ENCODE data around the gene TTC29. TPM values are rescaled to one million over a fixed set of nuclear protein-coding genes. Genes with fewer than 3 reads are reported as not detected.
A peak's percentile ranks its signal among the peaks of the same experiment; 100 is the strongest.

TTC29 gene
- 0.72 TPM for total RNA-seq

GRCh38 chr4:146945556-146946374, at the start of gene TTC29:
Gene TTC29 (minus strand): TSS chr4:146945864. CDS start chr4:146939895, 5,969 bp downstream.
- DNase-seq: peak; percentile 96

- no peak for DNase-seq
Observed at GRCh38 chr4:146981651-146982050, 36.0 kb upstream of the TTC29 start.

- DNase-seq: no peak
Observed at GRCh38 chr4:146978641-146979040, 33.0 kb upstream of the TTC29 start.

DNA sequence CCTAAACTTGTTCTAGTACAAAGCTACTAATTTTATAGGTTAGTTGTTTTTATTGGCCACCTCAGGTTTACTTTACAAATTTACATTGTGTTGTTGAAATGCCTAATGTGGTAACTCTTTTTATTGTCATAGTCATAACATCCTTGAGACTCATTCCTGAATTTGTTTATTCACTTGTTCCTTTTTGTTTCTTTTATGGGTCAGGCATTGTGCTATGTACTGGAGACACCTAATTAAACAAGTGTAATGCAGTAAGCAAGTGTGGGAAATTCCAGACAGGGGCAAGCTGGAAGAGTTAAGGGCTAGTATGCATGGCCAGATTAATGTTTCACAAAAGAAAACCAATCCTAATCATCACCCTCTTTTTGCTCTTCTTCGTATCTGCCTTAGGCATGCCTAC, 30.5 kb upstream of the TTC29 start:
- DNase-seq: no peak

- DNase-seq: no peak
Observed at GRCh38 chr4:146975527-146975926, 29.9 kb upstream of the TTC29 start.

GRCh38 chr4:146975036-146975435, 29.4 kb upstream of the TTC29 start:
- DNase-seq: no peak

DNA sequence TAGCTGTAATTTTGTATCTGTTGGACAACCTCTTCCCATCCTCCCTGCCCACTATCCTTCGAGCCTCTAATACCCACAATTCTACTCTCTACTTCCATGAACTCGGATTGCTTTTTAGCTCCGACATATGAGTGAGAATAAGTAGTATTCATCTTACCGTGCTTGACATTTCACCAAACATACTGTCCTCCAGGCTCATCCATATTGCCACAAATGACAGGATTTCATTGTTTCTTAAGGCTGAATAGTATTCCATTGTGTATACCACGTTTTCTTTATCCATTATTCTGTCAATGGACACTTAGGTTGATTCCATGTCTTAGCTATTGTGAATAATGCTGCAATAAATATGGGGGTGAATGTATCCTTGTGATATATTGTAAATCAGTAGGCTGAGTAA, 26.4 kb upstream of the TTC29 start:
- no peak for DNase-seq

DNA sequence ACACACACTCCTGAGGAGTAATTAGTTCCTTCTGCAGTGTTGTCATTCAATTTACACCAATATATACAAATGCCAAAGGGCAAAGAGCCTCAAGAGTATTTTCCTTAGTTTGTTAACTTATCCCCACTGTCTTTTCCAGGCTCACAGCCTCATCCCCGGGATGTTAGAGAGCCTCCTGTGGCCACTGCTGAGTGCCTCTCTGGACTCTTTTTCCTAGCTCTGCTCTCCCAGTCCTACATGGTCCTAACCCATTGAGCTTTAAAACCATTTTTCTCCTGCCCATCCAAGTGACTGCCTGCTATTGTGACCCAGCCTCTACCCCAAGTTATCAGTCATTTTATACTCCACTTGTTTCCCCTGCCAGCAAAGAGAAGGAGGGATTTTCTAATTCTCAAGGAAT, 23.5 kb upstream of the TTC29 start:
- no peak for DNase-seq

GRCh38 chr4:146960634-146961033, 15.0 kb upstream of the TTC29 start:
- DNase-seq: no peak

DNA sequence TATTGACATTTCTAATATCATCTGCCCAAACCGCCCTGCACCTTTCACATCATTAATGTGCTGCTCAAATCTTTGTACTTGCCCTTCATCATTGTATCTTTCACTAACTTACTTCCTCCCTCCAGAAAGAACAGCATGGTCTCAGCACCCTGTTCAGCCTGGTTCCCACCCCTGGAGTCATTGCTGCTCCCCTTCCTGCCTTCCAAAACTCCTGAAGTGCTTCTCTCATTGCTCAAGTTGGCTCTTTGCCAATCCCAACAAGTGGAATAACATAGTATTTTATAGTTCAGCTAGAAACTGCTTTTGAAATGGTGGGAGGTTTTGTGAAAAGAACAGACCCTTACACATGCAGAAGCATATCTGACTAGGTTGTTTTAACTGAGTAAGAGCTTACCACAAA, 14.0 kb upstream of the TTC29 start:
- DNase-seq: peak; percentile 24

DNA sequence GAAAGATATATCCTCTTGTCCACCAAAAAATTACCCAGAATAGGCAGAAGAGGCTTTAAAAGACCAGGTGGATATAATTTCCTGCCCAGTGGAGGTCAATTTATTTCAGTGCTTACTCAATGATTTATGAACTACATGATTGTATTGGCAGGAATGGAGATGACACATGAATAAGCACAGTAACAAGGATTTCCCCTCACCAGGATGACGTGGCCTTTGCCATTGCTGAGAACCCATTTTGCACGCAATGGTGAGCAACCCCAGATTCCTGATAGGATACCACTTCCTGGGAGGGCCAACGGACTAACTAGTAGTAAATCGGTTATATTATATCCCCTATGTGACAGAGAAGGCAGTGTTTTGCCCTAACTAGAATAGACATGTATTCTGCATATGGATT, 11.6 kb upstream of the TTC29 start:
- no peak for DNase-seq

GRCh38 chr4:146952896-146953295, 7.2 kb upstream of the TTC29 start:
- no peak for DNase-seq

DNA sequence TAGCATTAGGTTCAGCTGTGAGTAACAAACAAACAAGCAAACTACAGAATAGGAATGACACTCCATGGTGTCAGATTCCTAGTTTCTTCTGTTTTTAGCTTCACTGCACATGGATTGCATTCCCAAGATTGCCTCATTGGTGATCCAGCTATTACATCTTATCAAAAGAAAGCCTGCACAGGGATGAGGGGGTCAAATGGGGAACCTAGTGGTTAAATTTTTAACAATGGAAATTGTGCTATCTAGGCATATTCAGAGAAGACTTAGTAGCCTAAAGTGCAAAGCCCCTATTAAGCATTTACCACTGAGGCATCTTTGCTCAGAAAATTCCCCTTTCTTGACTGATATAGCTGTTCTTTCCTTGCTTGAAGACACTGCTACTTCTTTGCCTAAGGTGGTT, 3.9 kb upstream of the TTC29 start:
- DNase-seq: no peak

DNA sequence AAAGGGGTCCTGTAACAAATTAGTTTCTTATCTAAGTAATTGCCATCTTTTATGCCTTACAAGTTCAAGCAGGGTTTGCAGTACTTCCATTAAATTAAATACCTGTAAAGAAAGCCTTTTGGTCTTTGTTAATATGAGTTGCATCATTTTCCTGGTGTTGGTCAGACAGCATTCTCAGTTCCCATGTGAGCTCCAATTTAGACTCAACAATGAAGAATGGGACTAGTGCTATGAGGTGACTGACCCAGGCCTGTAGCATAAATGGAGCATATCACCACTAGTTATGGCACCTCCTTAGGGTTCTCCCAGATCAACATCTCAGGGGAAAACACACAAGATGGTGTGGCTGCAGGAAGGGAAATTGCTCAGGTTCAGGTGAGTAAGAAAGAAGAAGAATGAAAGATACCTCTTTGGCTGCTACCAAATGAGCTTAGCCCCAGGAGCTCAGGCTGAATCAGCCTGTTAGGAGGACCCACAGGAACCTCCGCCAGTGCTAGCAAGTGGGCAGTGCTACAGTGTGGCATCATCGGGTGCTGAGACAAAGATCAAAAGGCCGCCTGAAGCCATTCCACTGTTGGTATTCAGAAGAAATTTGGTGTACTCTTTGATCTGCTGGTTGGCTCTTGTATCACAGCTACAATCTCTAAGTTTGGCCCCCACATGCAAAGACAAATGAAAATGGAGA, 1.8 kb downstream of the TTC29 start:
- DNase-seq: no peak

DNA sequence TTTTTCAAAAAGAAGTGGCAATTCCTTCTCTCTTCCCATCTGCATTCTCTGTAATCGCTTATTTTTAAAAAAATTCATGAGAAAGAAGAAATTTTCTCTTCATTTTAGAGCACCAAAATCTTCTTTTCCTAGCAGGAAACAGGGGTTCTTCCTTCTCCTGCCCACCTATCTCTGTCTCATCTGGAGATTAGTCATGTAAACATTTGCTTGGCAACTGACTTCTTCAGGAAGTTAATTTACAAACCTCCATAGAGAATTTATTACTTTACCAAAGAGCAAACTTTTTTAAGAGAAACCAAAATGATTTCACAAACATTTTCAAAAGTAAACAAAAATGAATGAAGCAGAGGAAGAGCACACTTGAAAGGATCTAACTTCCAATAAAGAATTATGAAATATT, 13.5 kb downstream of the TTC29 start:
- no peak for DNase-seq

DNA sequence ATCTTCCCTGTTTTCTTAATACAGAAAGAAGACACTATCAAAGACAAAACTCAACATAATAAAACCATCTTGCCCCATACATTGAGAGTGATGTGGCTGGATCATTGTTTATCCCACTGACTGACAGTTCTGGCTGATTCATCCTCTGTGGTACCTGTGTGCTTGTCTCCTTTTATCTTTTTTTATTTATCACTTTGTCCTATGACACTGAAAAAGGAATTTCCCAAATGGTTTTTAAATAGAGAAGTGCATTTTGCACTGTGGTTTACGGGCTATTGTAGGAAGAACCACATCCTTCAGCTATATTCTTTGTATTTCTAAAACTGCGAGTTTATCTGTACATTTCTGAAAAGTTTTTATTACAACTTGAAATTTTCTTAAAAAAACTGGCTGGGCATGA, 15.0 kb downstream of the TTC29 start:
- DNase-seq: no peak

- DNase-seq: no peak
Observed at GRCh38 chr4:146927695-146928094, 18.0 kb downstream of the TTC29 start.

DNA sequence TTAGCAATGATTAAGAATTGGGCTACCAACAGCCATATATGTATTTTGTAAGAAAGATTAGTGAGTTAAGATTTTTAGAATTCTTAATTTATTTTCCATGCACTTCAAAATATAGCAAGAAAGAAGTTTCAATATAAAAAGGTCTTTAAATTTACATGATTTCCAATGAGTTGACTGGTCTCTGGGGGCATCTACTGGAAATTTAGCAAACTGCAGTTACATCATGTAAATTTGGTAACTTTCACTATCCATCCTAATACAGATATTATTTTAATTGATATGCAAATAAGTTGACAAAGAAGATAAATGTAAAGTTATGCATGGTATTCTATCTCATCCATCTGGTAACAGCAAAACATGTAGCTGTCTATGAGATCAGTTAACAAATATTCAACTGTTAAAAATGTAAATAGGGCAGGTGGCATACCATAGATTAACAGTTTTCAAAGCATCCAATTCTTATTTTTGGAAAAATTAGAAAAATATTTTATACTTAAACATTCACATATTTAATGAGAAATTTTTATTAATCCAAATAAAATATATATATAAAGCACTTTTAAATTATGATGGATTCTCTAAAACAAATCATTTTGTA, 29.1 kb downstream of the TTC29 start:
- peak; percentile 64 for DNase-seq

DNA sequence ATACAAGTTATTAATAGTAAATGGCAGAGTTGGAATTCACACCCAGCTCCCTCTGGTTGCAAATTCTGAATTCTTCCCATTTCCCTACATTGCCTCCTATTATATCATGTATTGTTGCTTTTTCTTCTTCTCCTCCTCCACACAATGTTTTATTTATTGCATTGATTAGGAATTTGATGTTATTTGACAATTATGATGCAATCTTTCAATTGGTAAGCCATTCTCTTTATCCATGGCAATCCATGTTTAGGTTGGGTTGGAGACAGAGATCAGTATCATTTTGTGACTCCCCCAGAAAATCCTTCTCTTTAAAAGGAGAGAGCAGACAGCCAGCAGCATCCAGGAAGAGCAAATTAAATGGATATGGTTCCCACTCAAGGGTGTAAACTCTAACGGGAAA, 30.5 kb downstream of the TTC29 start:
- no peak for DNase-seq

DNA sequence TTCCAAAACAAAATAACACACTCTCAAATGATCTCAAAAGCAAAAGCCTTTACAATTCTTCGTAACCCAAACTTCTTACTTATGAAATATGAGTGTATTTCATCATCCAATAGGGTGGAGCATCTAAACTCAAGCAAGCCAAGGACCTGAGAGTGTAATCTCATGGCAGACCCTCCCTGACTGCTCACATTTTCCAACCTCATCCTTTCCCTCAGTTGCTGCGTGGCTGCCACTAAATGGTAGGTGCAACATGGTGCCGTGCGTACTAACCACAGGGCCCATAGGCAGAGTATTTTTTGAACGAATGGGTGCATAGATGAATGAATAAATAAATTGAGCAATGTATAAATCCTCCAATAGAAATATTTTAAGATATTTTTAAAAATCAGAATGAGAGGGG, 45.4 kb downstream of the TTC29 start:
- no peak for DNase-seq

DNA sequence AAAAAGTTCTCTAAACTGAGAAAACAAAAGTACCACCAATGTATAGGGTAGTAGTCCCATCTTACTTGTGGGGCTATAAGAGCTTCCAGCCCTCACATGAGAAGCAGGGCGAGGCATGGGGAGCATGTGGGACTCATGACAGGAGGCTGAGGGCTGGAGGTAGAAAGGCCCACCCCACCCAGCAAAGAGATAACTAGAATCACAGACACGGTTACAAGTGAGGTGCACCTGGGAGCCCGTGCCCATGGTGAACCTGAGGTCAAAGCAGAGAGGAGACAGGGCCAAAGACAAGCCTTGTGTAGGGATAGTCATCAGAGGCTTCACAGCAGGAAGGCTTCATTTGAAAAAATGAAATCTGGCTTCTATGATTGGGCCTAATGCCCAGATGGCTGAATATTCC, 55.4 kb downstream of the TTC29 start:
- DNase-seq: no peak

DNA sequence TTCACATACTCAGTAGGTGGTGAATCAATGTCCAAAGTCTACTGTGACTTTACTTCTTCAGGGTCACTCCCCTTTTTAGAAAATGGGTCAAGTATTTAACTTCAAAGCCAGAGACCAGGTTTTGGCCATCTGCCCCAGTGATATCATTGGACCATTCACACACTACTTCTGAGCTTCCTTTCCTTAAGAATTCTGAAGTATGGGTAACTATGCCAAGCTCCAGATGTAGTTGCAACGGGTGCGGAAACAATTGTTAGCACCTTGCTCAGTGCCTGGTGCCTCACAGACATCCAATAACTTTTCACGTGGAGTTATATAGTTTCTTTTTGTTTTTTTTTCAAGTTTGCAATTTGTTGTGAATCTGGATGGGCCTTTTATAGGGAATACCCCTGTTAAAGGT, 62.6 kb downstream of the TTC29 start:
- DNase-seq: no peak

- DNase-seq: no peak
Observed at GRCh38 chr4:146857298-146857697, 88.4 kb downstream of the TTC29 start.

- no peak for DNase-seq
Observed at GRCh38 chr4:146855761-146856160, 89.9 kb downstream of the TTC29 start.
